Naive B cell (primary cell): Measurements from ENCODE around the gene GRID1. TPM values are rescaled to one million over a fixed set of nuclear protein-coding genes. Genes with fewer than 3 reads are reported as not detected.

Experiments used
- ATAC-seq, 2 donors: fragments of 150-1000 bp; cut with Tn5 transposase; 2 replicates each; pipeline ENCODE4 v1.10.0; 2021; ENCODE audit warnings: low read depth in 2 of 2, mild to moderate bottlenecking in 2 of 2, moderate library complexity in 2 of 2
- DNase-seq: peaks from one replicate; pipeline ENCODE4 v3.0.0; 2022
- H3K27ac Mint-ChIP-seq, 6 donors: one replicate each; pipeline ENCODE4 v1.8.0; 2020 to 2022; ENCODE audit warnings: mild to moderate bottlenecking in 6 of 6, mixed read lengths in 6 of 6, moderate library complexity in 5 of 6, inconsistent platforms in 2 of 6
- H3K27me3 Mint-ChIP-seq, 3 donors: one replicate each; pipeline ENCODE4 v1.8.0; 2021 to 2022; ENCODE audit warnings: mixed read lengths in 3 of 3, mild to moderate bottlenecking in 1 of 3
- H3K36me3 Mint-ChIP-seq, 2 donors: one replicate each; pipeline ENCODE4 v1.8.0; 2020 to 2022; ENCODE audit warnings: mixed read lengths in 2 of 2, inconsistent platforms in 1 of 2, mild to moderate bottlenecking in 1 of 2
- H3K4me1 Mint-ChIP-seq, 3 donors: one replicate each; pipeline ENCODE4 v1.8.0; 2020 to 2022; ENCODE audit warnings: mixed read lengths in 3 of 3, inconsistent platforms in 1 of 3, mild to moderate bottlenecking in 1 of 3, moderate library complexity in 1 of 3
- H3K4me3 Mint-ChIP-seq, 8 donors: one replicate each; pipeline ENCODE4 v1.8.0; 2020 to 2022; ENCODE audit warnings: mild to moderate bottlenecking in 8 of 8, mixed read lengths in 8 of 8, moderate library complexity in 8 of 8, inconsistent platforms in 2 of 8
- H3K9me3 Mint-ChIP-seq, 7 donors: one replicate each; pipeline ENCODE4 v1.8.0; 2020 to 2022; ENCODE audit warnings: mixed read lengths in 7 of 7, mild to moderate bottlenecking in 5 of 7, inconsistent platforms in 2 of 7, moderate library complexity in 1 of 7
- polyA plus RNA-seq, 6 donors: library from polyadenylated mRNA; unstranded; fragments of 300-500 nt; fragmentation: Illumina TruSeq; gene quantifications; one replicate each; pipeline ENCODE4 v1.2.3, GENCODE V29; 2021; ENCODE audit warnings: low read depth in 6 of 6

The GRID1 gene
- polyA plus RNA-seq, 6 donors from 2014 or later = not detected

- Mint-ChIP-seq H3K4me3 (no peak overlapping the region), H3K36me3 (no peaks in the 10 kb centered on the region), H3K27ac (no peak overlapping the region), H3K4me1 (no peaks in the 10 kb centered on the region), H3K27me3 (peaks cover 0 to 6% (median 5%) of the 10 kb centered on the region in 3 donors), H3K9me3 (peaks cover 0 to 6% (median 2%) of the 10 kb centered on the region in 7 donors)
- no peak for ATAC-seq
- DNase-seq = no peak
Observed at GRCh38 chr10:85665681-85666080, 700.9 kb downstream of the GRID1 start.

GRCh38 chr10:85665078-85665477 lies 701.5 kb downstream of the GRID1 start:
- DNase-seq (no peak), ATAC-seq (no peak)
- Mint-ChIP-seq H3K4me3 (no peak overlapping the region), H3K36me3 (no peaks in the 10 kb centered on the region), H3K9me3 (peaks cover 0 to 6% (median 0%) of the 10 kb centered on the region in 7 donors), H3K27ac (no peak overlapping the region), H3K4me1 (no peaks in the 10 kb centered on the region), H3K27me3 (peaks cover 0 to 6% (median 5%) of the 10 kb centered on the region in 3 donors)

GRCh38 chr10:85661123-85661522 lies 705.5 kb downstream of the GRID1 start:
- Mint-ChIP-seq H3K27me3 (peaks cover 0 to 5% (median 0%) of the 10 kb centered on the region in 3 donors), H3K4me3 (no peak overlapping the region), H3K36me3 (no peaks in the 10 kb centered on the region), H3K27ac (no peak overlapping the region), H3K4me1 (no peaks in the 10 kb centered on the region), H3K9me3 (peaks cover 0 to 2% (median 0%) of the 10 kb centered on the region in 7 donors)
- DNase-seq = no peak
- no peak for ATAC-seq

- Mint-ChIP-seq H3K27ac (no peak overlapping the region), H3K4me1 (no peaks in the 10 kb centered on the region), H3K4me3 (no peak overlapping the region), H3K27me3 (peaks cover 0 to 5% (median 0%) of the 10 kb centered on the region in 3 donors), H3K36me3 (no peaks in the 10 kb centered on the region), H3K9me3 (peaks cover 0 to 2% (median 0%) of the 10 kb centered on the region in 7 donors)
- ATAC-seq (no peak), DNase-seq (no peak)
Observed at GRCh38 chr10:85659331-85659730, 707.3 kb downstream of the GRID1 start.

- no peaks in the 10 kb centered on the region for H3K4me1 Mint-ChIP-seq
Observed at GRCh38 chr10:85658518-85658917, 708.1 kb downstream of the GRID1 start.

GRCh38 chr10:85657476-85658113 lies 709.0 kb downstream of the GRID1 start:
- DNase-seq (no peak), ATAC-seq (no peak)
- Mint-ChIP-seq H3K4me1 (no peaks in the 10 kb centered on the region), H3K4me3 (no peak overlapping the region), H3K9me3 (peaks cover 0 to 2% (median 0%) of the 10 kb centered on the region in 7 donors), H3K36me3 (no peaks in the 10 kb centered on the region), H3K27ac (no peak overlapping the region), H3K27me3 (peaks cover 0 to 5% (median 0%) of the 10 kb centered on the region in 3 donors)

More at GRCh38 chr10:85658518-85658917, 708.1 kb downstream of the GRID1 start:
- Mint-ChIP-seq H3K4me3 (no peak overlapping the region), H3K27me3 (peaks cover 0 to 5% (median 0%) of the 10 kb centered on the region in 3 donors), H3K9me3 (peaks cover 0 to 2% (median 0%) of the 10 kb centered on the region in 7 donors), H3K27ac (peak overlapping the region in 1 of 6 donors; percentile 2), H3K36me3 (no peaks in the 10 kb centered on the region)
- ATAC-seq (no peak), DNase-seq (no peak)

GRCh38 chr10:85655411-85655810 lies 711.2 kb downstream of the GRID1 start:
- Mint-ChIP-seq H3K4me1 (no peaks in the 10 kb centered on the region), H3K27ac (no peak overlapping the region)

GRCh38 chr10:85651497-85651882 lies 715.1 kb downstream of the GRID1 start:
- ATAC-seq (no peak), DNase-seq (no peak)
- H3K27me3 Mint-ChIP-seq = no peaks in the 10 kb centered on the region
- H3K9me3 Mint-ChIP-seq = peaks cover 0 to 5% (median 4%) of the 10 kb centered on the region in 7 donors
- H3K4me1 Mint-ChIP-seq = no peaks in the 10 kb centered on the region
- H3K36me3 Mint-ChIP-seq = no peaks in the 10 kb centered on the region
- H3K4me3 Mint-ChIP-seq = no peak overlapping the region
- H3K27ac Mint-ChIP-seq = no peak overlapping the region

More at GRCh38 chr10:85655411-85655810, 711.2 kb downstream of the GRID1 start:
- DNase-seq (no peak), ATAC-seq (no peak)
- no peaks in the 10 kb centered on the region for H3K36me3 Mint-ChIP-seq
- peaks cover 0 to 2% (median 0%) of the 10 kb centered on the region in 7 donors for H3K9me3 Mint-ChIP-seq
- H3K27me3 Mint-ChIP-seq = peaks cover 0 to 5% (median 0%) of the 10 kb centered on the region in 3 donors
- no peak overlapping the region for H3K4me3 Mint-ChIP-seq

- Mint-ChIP-seq H3K27ac (no peak overlapping the region), H3K4me1 (no peaks in the 10 kb centered on the region), H3K9me3 (peaks cover 0 to 5% (median 4%) of the 10 kb centered on the region in 7 donors), H3K4me3 (no peak overlapping the region), H3K27me3 (no peaks in the 10 kb centered on the region), H3K36me3 (no peaks in the 10 kb centered on the region)
- DNase-seq (no peak), ATAC-seq (no peak)
Observed at GRCh38 chr10:85650791-85651496, 715.7 kb downstream of the GRID1 start.

- no peaks in the 10 kb centered on the region for H3K36me3 Mint-ChIP-seq
- no peaks in the 10 kb centered on the region for H3K27me3 Mint-ChIP-seq
- no peaks in the 10 kb centered on the region for H3K4me1 Mint-ChIP-seq
- no peak overlapping the region for H3K27ac Mint-ChIP-seq
- H3K9me3 Mint-ChIP-seq = peaks cover 0 to 7% (median 4%) of the 10 kb centered on the region in 7 donors
- no peak overlapping the region for H3K4me3 Mint-ChIP-seq
- DNase-seq = no peak
- no peak for ATAC-seq
Observed at GRCh38 chr10:85649461-85649860, 717.1 kb downstream of the GRID1 start.

- Mint-ChIP-seq H3K27me3 (no peaks in the 10 kb centered on the region), H3K36me3 (no peaks in the 10 kb centered on the region), H3K4me3 (no peak overlapping the region), H3K9me3 (peaks cover 0 to 6% (median 4%) of the 10 kb centered on the region in 7 donors), H3K4me1 (no peaks in the 10 kb centered on the region), H3K27ac (no peak overlapping the region)
- no peak for DNase-seq
- ATAC-seq = no peak
Observed at GRCh38 chr10:85648279-85648754, 718.3 kb downstream of the GRID1 start.

- no peak for DNase-seq
- peaks cover 0 to 6% (median 4%) of the 10 kb centered on the region in 7 donors for H3K9me3 Mint-ChIP-seq
- H3K27ac Mint-ChIP-seq = no peak overlapping the region
- no peaks in the 10 kb centered on the region for H3K4me1 Mint-ChIP-seq
- no peaks in the 10 kb centered on the region for H3K36me3 Mint-ChIP-seq
- ATAC-seq = no peak
- no peak overlapping the region for H3K4me3 Mint-ChIP-seq
- no peaks in the 10 kb centered on the region for H3K27me3 Mint-ChIP-seq
Observed at GRCh38 chr10:85647741-85648140, 718.9 kb downstream of the GRID1 start.

- no peaks in the 10 kb centered on the region for H3K27me3 Mint-ChIP-seq
Observed at GRCh38 chr10:85645926-85646711, 720.5 kb downstream of the GRID1 start.

More at GRCh38 chr10:85645926-85646711, 720.5 kb downstream of the GRID1 start:
- Mint-ChIP-seq H3K36me3 (no peaks in the 10 kb centered on the region), H3K4me1 (no peaks in the 10 kb centered on the region), H3K9me3 (peaks cover 0 to 6% (median 2%) of the 10 kb centered on the region in 7 donors), H3K27ac (no peak overlapping the region), H3K4me3 (peak overlapping the region in 1 of 8 donors; percentile 41)
- DNase-seq = no peak
- no peak for ATAC-seq
